Activated CD8-positive, alpha-beta memory T cell treated with anti-CD3 and anti-CD28 coated beads, Interleukin-2, amount 50 U/mL, for 4 hours (primary cell): ENCODE measurements around the gene CD24.
"Not testable (repeated sequence)": the region's sequence is repeated elsewhere in the genome, so short reads cannot be mapped to it uniquely, and the experiment has no call there.

Experiments
- DNase-seq: peaks from one replicate; pipeline ENCODE4 v3.0.0-alpha.2; 2020

CD24 gene

GRCh38 chr6:106974336-106974998 lies at the start of gene CD24:
TSS of gene CD24 (minus strand) at chr6:106974729. CDS start at chr6:106974646, 83 bp downstream.
- peak; percentile 35 for DNase-seq

- no peak for DNase-seq
These were observed 47.1 kb upstream of the CD24 start for GRCh38 chr6:107021446-107022185.

GRCh38 chr6:107020239-107020638 lies 45.7 kb upstream of the CD24 start:
- DNase-seq = no peak

- not testable (repeated sequence) for DNase-seq
These were observed 45.1 kb upstream of the CD24 start for GRCh38 chr6:107019628-107020027.

GRCh38 chr6:107019047-107019446 lies 44.5 kb upstream of the CD24 start:
- DNase-seq = no peak

- DNase-seq = no peak
These were observed 35.0 kb upstream of the CD24 start for GRCh38 chr6:107009499-107009898.

- peak; percentile 36 for DNase-seq
These were observed 23.0 kb upstream of the CD24 start for GRCh38 chr6:106997392-106998158.

GRCh38 chr6:106995640-106996039 lies 21.1 kb upstream of the CD24 start:
- DNase-seq = no peak

- not testable (repeated sequence) for DNase-seq
These were observed 15.2 kb upstream of the CD24 start for GRCh38 chr6:106989737-106990136.

GRCh38 chr6:106988664-106989063 lies 14.1 kb upstream of the CD24 start:
- DNase-seq = no peak

GRCh38 chr6:106981926-106982325 lies 7.4 kb upstream of the CD24 start:
- DNase-seq = no peak

GRCh38 chr6:106980926-106981325 lies 6.4 kb upstream of the CD24 start:
- DNase-seq = no peak

- DNase-seq = peak; percentile 79
These were observed 4.9 kb upstream of the CD24 start for GRCh38 chr6:106979435-106979884.

- no peak for DNase-seq
These were observed 2.7 kb upstream of the CD24 start for GRCh38 chr6:106977246-106977645.

- no peak for DNase-seq
These were observed 1.7 kb upstream of the CD24 start for GRCh38 chr6:106976270-106976669.

- no peak for DNase-seq
These were observed 1.2 kb upstream of the CD24 start for GRCh38 chr6:106975738-106976064.

GRCh38 chr6:106974999-106975737 lies 639 bp upstream of the CD24 start:
- DNase-seq = peak; percentile 17

GRCh38 chr6:106973836-106974335 lies 643 bp downstream of the CD24 start:
- DNase-seq = no peak

GRCh38 chr6:106973018-106973835 lies 1.3 kb downstream of the CD24 start:
- DNase-seq = no peak

- no peak for DNase-seq
These were observed 2.0 kb downstream of the CD24 start for GRCh38 chr6:106972500-106972899.

GRCh38 chr6:106970769-106971168 lies 3.8 kb downstream of the CD24 start:
- not testable (repeated sequence) for DNase-seq
